Subcutaneous adipose tissue (tissue), 4 donors: ENCODE results near the gene TMEM120B. TPM values are rescaled to one million over a fixed set of nuclear protein-coding genes. Genes with fewer than 3 reads are reported as not detected.

Experiments
- CTCF ChIP-seq: fragments of 450-650 bp; IDR thresholded peaks from one replicate; pipeline ENCODE4 v1.5.1; 2016; ENCODE audit warnings: low read depth, mild to moderate bottlenecking, control low read depth, antibody characterized with exemption, moderate library complexity
- total RNA-seq, 4 donors: library from RNA; depleted of rRNA; stranded (reverse); fragments of >200 nt; gene quantifications; one replicate each; pipeline ENCODE4 v1.1.0, GENCODE V29; 2016

The TMEM120B gene
- total RNA-seq, 4 donors from 2014 or later, result 2.7 to 15.4 (median 3.2) TPM

DNA sequence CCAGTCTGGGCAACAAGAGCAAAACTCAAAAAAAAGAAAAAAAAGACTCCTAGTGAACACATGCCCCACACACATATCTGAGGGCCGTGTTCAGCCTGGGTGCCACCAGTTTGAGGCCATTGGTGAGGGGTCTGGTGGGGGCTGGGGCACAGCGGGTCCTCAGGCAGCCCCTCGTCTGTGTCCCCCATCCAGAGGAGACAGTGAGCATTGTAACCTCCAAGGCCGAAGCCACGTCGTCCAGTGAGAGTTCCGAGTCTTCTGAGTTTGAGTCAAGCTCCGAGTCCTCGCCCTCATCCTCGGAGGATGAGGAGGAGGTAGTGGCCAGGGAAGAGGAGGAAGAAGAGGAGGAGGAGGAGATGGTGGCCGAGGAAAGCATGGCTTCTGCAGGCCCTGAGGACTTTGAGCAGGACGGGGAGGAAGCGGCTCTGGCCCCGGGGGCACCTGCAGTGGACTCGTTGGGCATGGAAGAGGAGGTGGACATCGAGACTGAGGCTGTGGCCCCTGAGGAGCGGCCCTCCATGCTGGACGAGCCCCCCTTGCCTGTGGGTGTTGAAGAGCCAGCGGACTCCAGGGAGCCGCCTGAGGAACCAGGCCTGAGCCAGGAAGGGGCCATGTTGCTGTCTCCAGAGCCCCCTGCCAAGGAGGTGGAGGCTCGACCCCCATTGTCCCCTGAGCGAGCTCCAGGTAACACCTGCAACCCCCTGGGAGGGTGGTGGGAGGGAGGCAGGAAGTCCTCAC lies 106.8 kb downstream of the TMEM120B start:
- TF ChIP-seq CTCF, result no peak

DNA sequence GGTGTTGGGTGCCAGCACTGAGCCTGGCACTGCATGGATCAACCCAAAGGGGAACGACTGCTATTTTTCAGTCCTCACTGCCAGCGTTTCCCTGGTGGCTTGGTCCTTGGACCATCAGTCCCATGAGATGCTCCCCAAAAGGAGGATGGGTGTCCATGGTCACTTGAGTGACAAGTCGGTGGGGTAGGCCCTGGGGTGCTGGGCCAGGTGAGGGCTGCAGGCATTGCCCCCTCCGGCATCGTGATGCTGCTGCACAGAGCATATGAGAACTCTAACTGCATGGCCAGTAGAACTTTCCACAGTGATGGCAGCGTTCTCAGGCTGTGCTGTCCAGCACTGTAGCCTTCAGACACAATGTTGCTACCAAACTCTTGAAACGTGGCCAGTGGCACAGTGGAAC lies 107.5 kb downstream of the TMEM120B start:
- no peak for TF ChIP-seq CTCF

- TF ChIP-seq CTCF, result no peak
Observed at GRCh38 chr12:121822393-121823100, 110.0 kb downstream of the TMEM120B start.

DNA sequence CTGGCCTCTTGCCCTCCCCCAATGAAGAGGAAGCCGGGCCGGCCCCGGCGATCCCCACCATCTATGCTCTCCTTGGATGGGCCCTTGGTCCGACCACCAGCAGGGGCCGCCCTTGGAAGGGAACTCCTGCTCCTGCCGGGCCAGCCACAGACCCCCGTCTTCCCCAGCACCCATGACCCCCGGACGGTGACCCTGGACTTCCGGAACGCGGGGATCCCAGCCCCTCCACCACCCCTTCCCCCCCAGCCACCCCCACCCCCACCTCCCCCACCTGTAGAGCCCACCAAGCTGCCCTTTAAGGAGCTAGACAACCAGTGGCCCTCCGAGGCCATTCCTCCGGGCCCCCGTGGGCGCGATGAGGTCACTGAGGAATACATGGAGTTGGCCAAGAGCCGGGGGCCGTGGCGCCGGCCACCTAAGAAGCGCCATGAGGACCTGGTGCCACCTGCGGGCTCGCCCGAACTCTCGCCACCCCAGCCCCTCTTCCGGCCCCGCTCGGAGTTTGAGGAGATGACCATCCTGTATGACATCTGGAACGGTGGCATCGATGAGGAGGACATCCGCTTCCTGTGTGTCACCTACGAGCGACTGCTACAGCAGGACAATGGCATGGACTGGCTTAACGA lies 110.7 kb downstream of the TMEM120B start:
- TF ChIP-seq CTCF, result no peak

DNA sequence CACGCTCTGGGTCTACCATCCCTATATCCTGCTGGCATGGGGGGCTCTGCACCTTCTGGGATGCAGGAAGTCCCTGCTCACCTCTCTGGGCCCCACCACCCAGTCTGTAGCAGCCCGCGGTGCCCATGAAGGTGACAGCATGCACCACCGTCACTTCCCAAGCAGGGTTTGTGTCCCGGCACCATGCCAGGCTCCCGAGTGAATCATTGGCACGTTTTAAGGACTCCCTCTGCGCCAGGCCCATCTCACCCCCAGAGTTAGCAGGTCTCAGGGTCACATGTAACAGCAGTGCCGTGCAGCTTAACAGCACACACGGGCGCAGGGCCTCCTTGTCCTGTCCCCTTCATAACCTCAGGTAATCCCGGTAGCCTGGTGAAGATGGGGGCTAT lies 111.2 kb downstream of the TMEM120B start:
- TF ChIP-seq CTCF, result no peak

- no peak for TF ChIP-seq CTCF
Observed at GRCh38 chr12:121825041-121825523, 112.5 kb downstream of the TMEM120B start.
